Measurements from ENCODE around the gene RBX1. TPM values are rescaled to one million over a fixed set of nuclear protein-coding genes. Genes with fewer than 3 reads are reported as not detected.

Gene RBX1
- total and polyA plus RNA-seq, 2 of the 4 experiments (the other 2 are of a cell fraction), result 72.4 to 84.5 TPM

DNA sequence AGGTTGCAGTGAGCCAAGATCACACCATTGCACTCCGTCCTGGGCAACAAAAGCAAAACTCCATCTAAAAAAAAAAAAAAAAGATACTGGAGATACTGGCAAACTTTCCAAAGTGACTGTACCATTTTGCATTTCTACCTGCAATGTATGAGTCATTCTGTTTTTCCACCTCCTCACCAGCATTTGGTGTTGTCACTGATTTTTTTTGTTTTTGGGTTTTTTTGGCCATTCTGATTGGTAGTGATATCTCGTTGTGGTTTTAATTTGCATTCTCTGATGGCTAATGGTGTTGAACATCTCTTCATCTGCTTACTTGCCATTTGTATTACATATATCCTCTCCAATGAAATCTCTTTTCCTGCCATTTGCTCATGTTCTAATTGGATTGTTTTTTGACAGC, 12.0 kb upstream of the RBX1 start:
- Histone ChIP-seq H2BK120ac (ENCODE audit: low read depth, low read length) (no peak overlapping the region), H3K36me3 (ENCODE audit: control insufficient read depth, insufficient read depth, low read length) (0 out of 2 replicates have a peak, but pooled peaks cover 3% of the 10 kb centered on the region), H3K9ac (ENCODE audit: low read depth, low read length) (no peak overlapping the region), H2BK5ac (ENCODE audit: low read depth, low read length, poor library complexity, severe bottlenecking) (no peak overlapping the region), H4K20me1 (ENCODE audit: insufficient read depth, low read length) (no peaks in the 10 kb centered on the region), H3K18ac (ENCODE audit: low read depth, low read length) (no peak overlapping the region), H3K4me2 (ENCODE audit: low read depth, low read length) (no peak overlapping the region), H4K91ac (ENCODE audit: insufficient read depth, low read depth, low read length) (no peak overlapping the region), H4K5ac (ENCODE audit: low read depth, low read length) (no peak overlapping the region), H3K9me3 (ENCODE audit: control insufficient read depth, insufficient read depth, low read length) (no peaks in the 10 kb centered on the region), H3K4ac (ENCODE audit: low read depth, low read length) (no peak overlapping the region), H3K23ac (ENCODE audit: low read depth, low read length) (no peak overlapping the region), H3K4me3 (ENCODE audit: insufficient read depth, low read depth, low read length) (no peak overlapping the region), H2AFZ (replicated peaks; ENCODE audit: low read length, poor library complexity) (no peak overlapping the region), H3K14ac (replicated peaks; ENCODE audit: low read depth, low read length) (no peak overlapping the region), H3K56ac (ENCODE audit: extremely low read depth, insufficient read depth, low read length) (no peak overlapping the region), H2BK20ac (ENCODE audit: low read depth, low read length) (no peak overlapping the region), H2AK9ac (replicated peaks; ENCODE audit: low read depth, low read length, poor library complexity) (no peak overlapping the region), H3K9me1 (ENCODE audit: insufficient read depth, low read length) (no peaks in the 10 kb centered on the region), H3K4me1 (ENCODE audit: control insufficient read depth, insufficient read depth, low read length) (no peaks in the 10 kb centered on the region), H4K8ac (ENCODE audit: low read depth in 2 of 2, low read length in 2 of 2) (no peak overlapping the region), H3K79me1 (ENCODE audit: low read depth in 1 of 2, low read length in 2 of 2) (no peaks in the 10 kb centered on the region), H3K27me3 (ENCODE audit: control insufficient read depth, insufficient read depth, low read length) (no peaks in the 10 kb centered on the region), H2AK5ac (ENCODE audit: low read depth, low read length) (no peak overlapping the region), H2BK15ac (ENCODE audit: low read depth, low read length) (no peak overlapping the region), H3K27ac (ENCODE audit: insufficient read depth, low read length) (no peak overlapping the region)
- no CpG with 5 or more reads among the region's 2 CpGs for WGBS, 2 experiments (ENCODE audit: extremely low coverage in 2 of 2, insufficient read length in 1 of 2)
- ChIA-PET CTCF (no interaction called here), POLR2A (ENCODE audit: unreplicated experiment) (no interaction called here)
- no peak for DNase-seq
- BruUV-seq (replicated peaks), result no TSS peak
- no peak for TF ChIP-seq SMC3 (IDR thresholded peaks at IDR 0.05; ENCODE audit: low read depth, low read length)
- no peak for TF ChIP-seq ELK1 (IDR thresholded peaks at IDR 0.05; ENCODE audit: borderline replicate concordance, low read depth, low read length)
- no peak for TF ChIP-seq MAZ (IDR thresholded peaks at IDR 0.05; ENCODE audit: borderline replicate concordance, low read depth, low read length)
- no peak for TF ChIP-seq NFE2L2 (IDR thresholded peaks at IDR 0.05; ENCODE audit: low read depth, low read length)
- TF ChIP-seq POLR2A (IDR thresholded peaks at IDR 0.05; ENCODE audit: low read depth, low read length), result no peak
- no peak for ATAC-seq (ENCODE audit: low read depth)
- in situ Hi-C loops (cut with MboI; ENCODE audit: low sequenced_read_pairs), result loop anchor here (25.0 kb wide), 1 partner anchor 573 kb away; no protein-coding TSS in a partner anchor
- intact Hi-C loops (cut with micrococcal nuclease), result no loop called here
- dilution Hi-C loops (cut with HindIII; ENCODE audit: low sequenced_read_pairs, unreplicated experiment), result no loop called here

All from IMR-90 (cell line).